NCI-H524 treated with DMSO at 0.1 percent for 48 hours (cell line): Measurements from ENCODE around the gene STAT2.
"Not testable (repeated sequence)": the region's sequence is repeated elsewhere in the genome, so short reads cannot be mapped to it uniquely, and the experiment has no call there.

Experiments used
- DNase-seq: peaks from one replicate; lab custom pipeline; 2025; lab: John Stamatoyannopoulos, UW

STAT2 gene

DNA sequence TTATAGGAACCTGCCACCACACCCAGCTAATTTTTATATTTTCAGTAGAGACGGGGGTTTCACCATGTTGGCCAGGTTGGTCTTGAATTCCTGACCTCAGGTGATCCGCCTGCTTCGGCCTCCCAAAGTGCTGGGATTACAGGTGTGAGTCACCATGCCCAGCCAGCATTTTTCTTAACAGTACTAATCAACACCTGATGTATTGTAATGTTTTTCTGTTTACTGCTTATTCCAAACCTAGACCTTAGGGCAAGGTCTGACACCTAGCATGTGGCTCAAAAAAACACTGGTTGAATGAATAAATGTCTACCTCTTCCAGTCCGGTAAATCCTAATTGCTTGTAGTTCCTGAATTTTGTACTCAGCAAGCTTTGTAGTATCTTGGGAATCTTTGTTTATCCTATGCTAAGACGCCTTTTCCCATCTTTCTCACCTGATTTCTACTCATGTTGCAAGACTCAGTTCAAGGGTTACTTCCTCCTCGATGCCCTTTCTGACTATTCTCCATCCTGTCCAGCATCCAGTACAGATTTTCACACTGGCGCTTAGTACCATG, 28.9 kb downstream of the STAT2 start:
- DNase-seq: no peak

DNA sequence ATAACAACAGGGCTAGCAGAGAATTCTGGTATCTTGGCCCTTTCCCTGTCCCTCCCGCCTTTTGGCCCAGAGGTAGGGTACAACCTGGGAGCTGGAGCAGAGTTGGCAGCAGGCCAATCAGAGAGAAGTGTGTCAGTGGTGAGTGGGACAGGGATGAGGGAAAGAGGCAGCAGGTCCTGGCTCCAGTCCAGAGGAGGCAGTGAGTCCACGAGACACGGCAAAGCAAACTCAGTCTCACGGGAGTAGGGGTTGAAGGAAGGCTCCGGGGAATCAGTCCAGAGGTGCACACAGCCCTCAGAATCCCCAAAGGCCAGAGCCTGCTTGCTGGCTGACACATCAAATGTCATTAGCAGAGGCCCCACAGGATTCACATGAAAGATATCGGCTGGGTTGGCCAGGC, 33.4 kb downstream of the STAT2 start:
- no peak for DNase-seq

DNA sequence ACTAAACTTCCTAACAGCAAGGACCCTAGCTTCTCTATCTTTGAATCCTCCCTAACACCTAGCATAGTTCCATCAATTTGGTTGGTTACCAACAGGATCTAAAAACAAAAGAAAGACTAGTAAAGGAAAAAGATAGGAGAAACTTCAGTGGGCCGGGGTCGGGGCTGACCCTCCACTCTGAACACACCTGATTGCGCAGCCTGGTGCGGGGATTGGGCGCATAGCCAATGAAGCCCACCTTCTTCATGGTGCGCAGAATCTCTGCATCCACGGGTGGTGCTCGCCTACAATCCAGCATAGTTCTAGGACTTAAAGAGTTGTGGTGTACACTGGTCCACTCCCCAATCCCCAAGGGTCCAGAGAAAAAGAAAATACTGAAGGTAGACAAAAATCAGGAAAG, 33.8 kb downstream of the STAT2 start:
- no peak for DNase-seq

DNA sequence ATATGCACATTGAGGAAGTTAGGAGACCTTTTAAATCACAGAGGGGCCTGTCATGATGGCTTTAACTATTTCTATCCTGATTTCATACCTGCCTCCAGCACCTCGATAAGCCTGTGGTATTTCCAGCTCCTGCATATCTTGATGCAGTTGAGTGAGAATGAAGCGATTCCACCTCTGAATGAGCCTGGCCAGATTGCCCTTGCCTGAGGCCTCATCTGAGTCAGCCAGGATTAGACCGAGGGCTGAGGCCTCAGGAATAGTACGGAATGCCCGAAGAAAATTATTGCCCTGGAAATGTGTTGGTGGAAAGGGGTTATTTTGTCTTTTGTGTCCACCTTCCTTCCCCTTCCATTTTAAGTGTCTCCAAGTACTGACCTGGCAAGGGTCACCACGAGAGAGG, 35.7 kb downstream of the STAT2 start:
- DNase-seq: no peak

DNA sequence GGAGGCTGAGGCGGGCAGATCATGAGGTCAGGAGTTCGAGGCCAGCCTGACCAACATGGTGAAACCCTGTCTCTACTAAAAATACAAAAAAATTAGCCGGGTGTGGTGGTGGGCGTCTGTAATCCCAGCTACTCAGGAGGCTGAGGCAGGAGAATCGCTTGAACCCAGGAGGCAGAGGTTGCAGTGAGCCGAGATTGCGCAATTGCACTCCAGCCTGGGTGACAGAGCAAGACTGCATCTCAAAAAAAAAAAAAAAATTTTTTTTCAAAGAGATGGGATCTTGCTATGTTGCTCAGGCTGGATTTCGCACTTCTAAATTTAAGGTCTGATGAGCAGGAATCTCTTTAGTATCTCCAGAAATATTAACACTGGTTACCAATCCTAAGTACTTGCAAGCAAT, 38.3 kb downstream of the STAT2 start:
- not testable (repeated sequence) for DNase-seq

DNA sequence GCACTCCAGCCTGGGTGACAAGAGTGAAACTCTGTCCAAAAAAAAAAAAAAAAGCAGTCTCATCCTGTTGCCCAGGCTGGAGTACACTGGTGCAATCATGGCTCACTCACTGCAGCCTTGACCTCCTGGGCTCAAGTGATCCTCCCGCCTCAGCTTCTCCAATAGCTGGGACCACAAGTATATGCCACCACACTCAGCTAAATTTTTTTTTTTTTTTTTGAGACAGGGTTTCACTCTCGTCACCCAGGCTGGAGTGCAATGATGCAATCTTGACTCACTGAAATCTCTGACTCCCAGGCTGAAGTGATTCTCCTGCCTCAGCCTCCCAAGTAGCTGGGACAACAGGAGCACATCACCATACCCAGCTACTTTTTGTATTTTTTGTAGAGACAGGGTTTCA, 38.9 kb downstream of the STAT2 start:
- DNase-seq: no peak

DNA sequence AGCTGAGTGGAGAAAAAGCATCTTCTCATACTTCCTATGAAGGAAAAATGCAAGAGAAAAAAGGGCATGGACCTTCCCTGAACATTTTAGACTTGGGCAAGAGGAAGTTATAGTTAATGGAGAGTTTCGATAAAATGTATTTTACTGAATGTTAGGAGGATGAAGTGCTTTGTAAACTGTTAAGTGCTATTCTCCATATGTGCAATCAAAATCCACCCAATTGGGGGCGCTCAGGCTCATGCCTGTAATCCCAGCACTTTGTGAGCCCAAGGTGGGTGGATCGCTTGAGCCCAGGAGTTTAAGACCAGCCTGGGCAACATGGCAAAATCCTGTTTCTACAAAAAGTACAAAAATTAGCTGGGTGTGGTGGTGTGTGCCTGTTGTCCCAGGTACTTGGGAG, 42.2 kb downstream of the STAT2 start:
- no peak for DNase-seq

DNA sequence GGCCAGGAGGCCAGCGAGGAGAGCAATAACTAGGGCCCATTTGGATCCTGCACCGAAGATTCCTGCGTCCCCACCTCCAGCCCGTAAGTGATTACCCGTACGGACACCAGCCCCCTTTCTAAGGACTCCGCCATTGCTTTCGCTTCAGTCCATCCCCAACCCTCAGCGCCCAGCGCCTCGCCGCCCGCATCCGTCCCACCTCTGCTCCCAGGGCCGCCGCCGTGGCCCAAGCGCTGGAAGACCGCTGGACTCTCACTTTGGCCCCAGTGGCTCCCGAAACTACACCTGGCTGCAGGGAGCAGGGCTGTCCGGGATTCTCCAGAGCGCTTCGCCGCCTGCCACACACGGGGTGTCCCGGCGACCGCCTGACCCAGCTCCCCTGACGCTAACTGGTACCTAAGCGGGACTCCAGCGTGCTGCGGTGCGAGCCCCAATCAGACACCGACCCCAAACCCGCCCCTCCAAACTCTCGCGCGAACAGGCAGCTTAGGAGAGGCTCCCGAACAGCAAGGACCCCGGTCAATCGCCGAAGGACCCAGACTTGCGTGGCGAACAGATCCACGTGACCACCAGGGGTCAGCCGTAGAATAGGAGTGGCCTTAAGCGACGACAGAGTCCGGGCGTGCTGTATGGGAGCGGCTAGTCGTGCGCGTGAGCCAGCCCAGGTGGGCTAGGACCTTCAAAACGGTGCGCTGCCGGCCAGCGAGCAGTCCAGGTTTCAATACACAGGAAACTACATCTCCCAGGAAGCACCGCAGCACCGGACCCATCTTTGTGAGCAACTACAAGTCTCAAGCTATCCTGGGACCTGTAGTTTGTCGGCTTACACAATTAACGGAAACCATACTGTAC, 44.1 kb downstream of the STAT2 start, which contains the start of gene CNPY2:
Gene CNPY2 (minus strand): TSS at position 367 of the 852 bp plus-strand sequence. CDS start 771 bp downstream, outside the sequence.
- DNase-seq: peak; percentile 95

DNA sequence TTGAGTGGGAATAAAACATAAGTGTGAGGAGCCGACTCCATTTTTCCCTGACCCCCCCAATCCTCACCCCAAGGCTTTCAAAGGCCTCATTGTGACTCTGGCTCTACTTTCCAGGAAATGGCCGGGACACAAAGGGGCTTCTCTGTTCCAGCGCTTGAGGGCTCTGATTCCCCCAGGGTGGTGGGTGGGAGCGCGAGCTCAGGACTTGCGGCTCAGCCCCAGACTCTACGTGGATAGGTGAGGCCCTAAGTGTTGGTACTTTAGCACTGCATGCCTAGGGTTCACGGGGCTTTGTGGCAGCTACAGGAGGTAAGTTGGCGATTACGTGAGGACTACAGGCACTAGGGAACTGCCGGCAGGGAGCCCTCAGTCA, 44.7 kb downstream of the STAT2 start:
- no peak for DNase-seq

DNA sequence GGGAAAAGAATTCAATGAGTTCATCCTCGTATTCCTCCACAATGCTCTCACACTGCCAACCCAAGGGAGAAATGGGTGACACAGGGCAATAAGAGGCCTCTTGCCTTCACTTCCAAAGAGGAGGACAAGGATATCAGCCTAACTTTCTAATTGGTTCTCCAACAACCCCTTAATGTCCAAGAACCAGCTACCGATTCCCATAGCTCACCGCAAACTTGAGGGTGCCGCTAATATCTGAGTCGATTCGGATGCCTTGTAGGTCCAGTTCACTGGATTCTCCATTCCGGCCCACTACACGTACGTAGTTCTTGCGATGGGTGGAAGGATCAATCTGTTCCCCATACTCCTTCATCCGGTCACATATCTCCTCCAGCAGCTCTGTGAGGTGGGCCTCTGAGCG, 48.9 kb downstream of the STAT2 start:
- DNase-seq: no peak

DNA sequence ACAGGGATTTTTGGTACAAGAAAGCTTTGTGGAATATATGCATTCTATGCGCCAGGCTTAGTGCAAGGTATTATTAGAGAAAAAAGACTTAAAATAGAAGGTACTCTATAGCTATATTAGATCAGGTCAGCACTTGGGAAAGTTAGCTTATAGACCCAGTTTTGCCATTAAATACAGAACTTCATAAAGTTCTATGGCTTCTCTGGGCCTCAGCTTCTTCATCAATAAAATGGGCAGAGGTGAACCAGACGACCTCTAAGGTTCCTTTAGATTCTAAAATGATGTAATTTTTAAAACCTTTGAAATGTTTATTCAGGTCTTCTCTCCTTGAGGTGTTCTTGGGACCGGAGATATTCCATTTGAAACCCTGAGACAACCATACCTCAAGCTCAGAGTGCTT, 51.2 kb downstream of the STAT2 start:
- DNase-seq: no peak

DNA sequence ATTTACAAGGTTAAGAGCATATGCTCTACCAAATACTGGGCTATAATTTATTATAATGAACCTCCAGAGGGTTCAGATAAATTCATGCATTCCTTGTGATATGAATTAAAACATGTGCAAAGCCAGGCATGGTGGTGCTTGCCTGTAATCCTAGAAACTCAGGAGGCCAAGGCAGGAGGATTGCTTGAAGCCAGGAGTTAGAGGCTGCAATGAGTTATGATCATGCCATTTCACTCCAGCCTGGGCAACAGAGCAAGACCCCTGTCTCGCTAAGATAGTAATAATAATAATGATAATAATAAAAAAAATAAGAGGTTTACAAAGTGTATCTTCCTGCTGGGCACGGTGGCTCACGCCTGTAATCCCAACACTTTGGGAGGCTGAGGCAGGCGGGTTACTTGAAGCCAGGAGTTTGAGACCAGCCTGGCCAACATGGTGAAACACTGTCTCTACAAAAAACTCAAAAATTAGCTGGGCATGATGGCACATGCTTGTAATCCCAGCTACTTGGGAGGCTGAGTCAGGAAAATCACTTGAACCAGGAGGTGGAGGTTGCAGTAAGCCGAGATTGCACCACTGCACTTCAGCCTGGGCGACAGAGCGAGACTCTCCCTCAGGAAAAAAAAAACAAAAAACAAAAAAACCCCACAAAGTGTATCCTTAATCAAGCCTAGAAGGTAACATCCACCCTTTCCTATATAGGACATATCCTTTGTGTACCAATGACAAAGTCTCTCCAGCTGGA, 52.5 kb downstream of the STAT2 start:
- DNase-seq: no peak

DNA sequence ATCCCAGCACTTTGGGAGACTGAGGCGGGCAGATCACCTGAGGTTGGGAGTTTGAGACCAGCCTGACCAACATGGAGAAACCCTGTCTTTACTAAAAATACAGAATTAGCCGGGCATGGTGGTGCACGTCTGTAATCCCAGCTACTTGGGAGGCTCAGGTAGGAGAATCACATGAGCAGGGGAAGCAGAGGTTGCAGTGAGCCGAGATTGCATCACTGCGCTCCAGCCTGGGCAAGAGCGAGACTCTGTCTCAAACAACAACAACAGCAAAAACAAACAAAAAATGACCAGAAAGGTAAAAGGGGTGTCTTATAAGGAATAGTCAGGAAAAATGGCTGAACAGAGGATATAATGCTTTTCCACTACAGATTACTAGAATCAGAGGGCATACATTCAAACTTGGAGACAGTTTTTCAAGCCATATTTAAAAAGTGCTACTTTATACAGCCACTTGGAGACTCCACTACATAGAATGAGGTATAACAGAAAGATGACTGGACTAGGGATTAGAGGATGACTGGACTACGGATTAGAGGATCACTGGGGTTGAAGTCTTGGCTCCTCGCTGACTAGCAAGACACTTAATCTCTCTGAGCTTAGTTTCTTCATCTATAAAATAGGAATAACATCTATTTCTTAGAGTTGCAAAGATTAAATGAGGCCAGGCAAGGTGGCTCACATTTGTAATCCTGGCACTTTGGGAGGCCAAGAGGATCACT, 54.9 kb downstream of the STAT2 start:
- DNase-seq: no peak

DNA sequence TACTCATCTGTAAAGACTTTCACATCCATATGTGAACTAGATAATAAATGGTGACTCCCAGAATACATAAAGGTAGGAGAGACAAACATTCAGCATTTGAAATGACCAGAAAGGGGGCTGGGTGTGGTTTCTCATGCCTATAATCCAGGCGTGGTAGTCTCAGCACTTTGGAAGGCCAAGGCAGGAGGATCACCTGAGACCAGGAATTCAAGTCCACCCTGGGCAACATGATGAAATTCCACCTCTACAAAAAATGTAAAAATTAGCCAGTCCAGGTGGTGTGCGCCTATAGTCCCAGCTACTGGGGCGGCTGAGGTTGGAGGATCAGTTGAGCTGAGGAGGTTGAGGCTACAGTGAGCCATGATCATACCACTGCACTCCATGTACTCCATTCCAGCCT, 55.6 kb downstream of the STAT2 start:
- no peak for DNase-seq

DNA sequence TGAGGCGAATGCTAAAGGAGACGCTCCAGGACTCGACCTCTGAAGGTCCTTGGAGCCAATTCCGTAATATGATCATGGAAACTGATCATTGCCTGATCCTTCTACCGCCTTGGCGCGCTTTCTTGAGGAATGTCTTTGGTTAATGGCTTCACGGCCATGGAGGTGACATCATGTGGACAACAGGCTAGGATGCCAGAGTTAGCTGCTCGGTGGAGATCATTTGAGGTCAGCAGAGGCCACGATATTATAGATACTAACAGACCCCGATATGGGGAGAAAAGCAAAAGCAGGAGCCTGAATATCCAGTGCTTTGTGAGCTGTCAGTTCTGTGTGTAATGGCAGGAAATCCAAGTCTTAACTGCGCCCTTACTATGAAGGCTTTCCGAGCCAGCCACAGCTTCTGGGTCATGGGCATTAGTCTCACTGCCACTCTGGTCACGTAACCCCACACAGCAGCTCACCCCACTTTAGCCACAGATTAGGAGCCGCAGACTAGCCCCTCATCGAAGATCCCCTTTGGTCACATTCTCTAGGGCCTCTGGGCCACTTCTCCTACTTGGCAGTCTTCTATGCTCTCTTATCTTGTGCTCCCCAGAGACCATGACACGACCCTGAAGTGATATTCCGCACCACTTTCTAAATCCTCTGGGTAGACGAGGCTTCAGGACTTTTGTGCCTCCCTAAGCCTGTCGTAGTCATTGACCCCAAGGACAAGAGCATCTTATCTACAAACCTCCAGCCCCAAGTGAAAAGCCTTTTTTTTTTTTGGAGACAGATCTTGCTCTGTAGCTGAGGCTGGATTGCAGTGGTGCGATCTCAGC, 59.1 kb downstream of the STAT2 start:
- DNase-seq: no peak

DNA sequence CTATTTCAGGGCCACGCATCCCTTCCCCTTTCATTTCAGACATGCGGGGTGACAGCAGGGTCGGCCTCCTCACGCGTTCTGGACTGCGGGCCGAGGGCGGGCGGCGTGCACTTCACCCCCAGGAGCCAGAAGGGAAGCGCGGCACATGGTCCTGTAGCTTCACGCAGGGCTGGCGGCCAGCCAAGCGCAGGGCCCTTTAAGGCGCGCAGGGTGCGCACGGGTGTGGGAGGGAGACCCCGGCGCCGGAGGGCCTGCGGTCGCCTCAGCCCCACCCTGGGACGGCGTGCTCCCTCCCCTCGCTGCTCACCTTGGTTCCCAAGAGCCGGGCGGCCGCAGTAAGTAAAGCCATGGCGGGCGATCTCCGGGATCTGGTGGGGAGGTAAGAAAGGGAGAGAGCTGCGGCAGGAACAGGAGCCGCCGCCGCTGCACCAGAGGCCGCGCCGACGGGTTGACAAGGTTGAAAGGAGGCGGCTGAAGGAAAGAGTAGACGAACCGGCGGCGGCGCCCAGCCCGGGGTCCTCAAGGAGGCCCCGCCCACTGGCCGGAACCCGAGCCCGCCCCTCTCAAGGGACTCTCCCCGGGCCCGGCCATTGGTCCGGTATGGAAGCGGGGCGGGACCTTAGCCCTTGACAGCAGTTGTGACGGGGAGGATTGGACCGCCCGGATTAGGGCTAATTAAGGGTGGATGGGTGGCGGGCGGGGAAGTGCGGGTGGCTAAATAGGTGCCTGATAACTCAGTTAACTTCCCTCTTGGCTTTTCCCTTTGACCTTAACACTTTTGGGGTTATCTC, 59.9 kb downstream of the STAT2 start, which contains the start of gene CS:
Gene CS (minus strand): TSS at position 478 of the 791 bp plus-strand sequence. CDS start 129 bp downstream, at position 349.
- peak; percentile 84 for DNase-seq

DNA sequence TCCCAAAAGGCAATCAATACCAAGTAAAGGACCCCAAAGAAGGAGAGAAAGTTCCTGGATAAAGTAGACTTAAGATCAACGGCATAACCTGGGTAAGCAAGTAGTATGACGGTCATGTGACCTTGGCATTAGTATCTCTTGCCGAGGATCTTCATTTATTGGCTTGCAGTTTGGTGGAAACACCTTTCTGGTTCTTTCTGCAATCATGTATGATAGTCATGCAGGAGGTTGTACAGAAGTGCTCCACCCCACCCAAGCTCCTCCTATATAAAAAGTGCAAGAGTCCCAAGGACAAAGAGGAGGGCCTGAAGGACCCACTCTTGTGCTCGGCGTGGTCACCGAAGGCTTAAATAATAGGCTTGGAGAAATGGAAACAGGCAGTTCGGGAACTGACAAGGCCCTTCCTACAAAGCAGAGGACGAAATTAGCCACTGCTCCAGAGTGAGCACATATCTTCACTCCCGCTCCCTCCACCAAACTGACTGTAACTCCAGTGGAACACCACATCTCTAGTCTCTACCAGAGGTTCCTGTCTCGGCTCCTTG, 60.5 kb downstream of the STAT2 start:
- DNase-seq: no peak

DNA sequence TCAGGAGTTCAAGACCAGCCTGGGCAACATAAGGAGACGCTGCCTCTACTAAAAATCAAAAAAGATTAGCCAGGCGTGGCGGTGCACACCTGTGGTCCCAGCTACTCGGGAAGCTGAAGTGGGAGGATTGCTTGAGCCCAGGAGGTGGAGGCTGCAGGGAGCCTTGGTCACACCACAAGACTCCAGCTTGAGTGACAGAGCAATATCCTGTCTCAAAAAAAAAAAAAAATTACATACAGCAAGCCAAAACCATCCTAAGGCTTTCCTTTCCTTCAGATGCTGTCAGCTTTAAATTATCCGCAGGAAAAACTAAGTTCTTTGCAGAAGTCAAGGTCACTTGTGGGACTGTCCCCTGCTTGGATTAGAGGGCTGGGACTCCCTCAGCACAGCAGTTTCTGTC, 61.1 kb downstream of the STAT2 start:
- DNase-seq: no peak

DNA sequence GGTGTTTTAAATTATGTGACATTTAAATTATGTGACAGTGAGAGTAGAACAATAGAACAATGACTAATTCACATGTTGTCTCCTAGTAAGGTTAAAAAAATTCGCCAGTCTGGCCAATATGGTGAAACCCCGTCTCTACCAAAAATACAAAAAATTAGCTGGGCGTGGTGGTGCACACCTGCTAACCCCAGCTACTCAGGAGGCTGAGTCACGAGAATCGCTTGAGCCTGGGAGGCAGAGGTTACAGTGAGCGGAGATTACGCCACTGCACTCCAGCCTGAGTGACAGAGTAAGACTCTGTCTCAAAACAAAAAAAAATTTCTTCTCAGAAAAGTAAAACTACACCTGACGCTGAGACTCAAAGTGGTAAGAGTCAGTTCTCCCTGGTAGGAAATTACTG, 62.5 kb downstream of the STAT2 start:
- no peak for DNase-seq

DNA sequence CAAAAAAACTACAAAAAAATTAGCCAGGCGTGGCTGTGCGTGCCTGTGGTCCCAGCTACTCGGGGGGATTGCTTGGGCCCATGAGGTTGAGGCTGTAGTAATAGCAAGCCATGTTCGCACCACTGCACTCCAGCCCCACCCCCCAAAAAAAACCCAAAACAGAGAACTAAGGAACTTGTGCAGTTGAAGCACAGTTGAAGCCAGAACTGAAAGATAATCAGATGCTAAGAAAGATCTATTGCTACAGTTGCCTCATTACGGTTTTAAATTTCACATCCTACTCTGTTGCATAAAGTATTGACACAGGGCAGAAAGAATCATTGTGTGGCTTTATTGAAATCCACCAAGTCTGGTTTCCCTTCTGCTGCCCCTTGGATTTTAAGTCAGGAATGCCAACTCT, 63.6 kb downstream of the STAT2 start:
- no peak for DNase-seq
